Small intestine (tissue), 7 donors: ENCODE measurements around the gene ST3GAL3. TPM values are rescaled to one million over a fixed set of nuclear protein-coding genes. Genes with fewer than 3 reads are reported as not detected.

Experiments used
- DNase-seq, 2 donors: peaks; one replicate each; pipeline versions ENCODE4 v3.0.0 to v3.0.0-alpha.2; 2013
- FAIRE-seq: peaks from 2 replicates; lab custom pipeline; 2012; peaks lifted over from hg19 to GRCh38; lab: Jason Lieb, UNC
- H3K27ac ChIP-seq, 3 donors: one replicate each; pipeline ENCODE4 v1.5.1; 2013; ENCODE audit warnings: low read length in 2 of 3, mild to moderate bottlenecking in 2 of 3, control low read depth in 1 of 3, inconsistent platforms in 1 of 3, low read depth in 1 of 3, moderate library complexity in 1 of 3
- H3K27me3 ChIP-seq, 3 donors: one replicate each; pipeline ENCODE4 v1.6.1; 2013; ENCODE audit warnings: low read length in 3 of 3, inconsistent platforms in 1 of 3; ENCODE audit not compliant: control insufficient read depth in 3 of 3, insufficient read depth in 3 of 3
- H3K36me3 ChIP-seq, 3 donors: one replicate each; pipeline ENCODE4 v1.6.1; 2013; ENCODE audit warnings: low read length in 3 of 3, inconsistent platforms in 1 of 3, low read depth in 1 of 3, mild to moderate bottlenecking in 1 of 3, moderate library complexity in 1 of 3; ENCODE audit not compliant: control insufficient read depth in 3 of 3, insufficient read depth in 2 of 3
- H3K4me1 ChIP-seq, 3 donors: one replicate each; pipeline ENCODE4 v1.6.1; 2013; ENCODE audit warnings: low read length in 2 of 3, inconsistent platforms in 1 of 3, low read depth in 1 of 3, mild to moderate bottlenecking in 1 of 3, moderate library complexity in 1 of 3; ENCODE audit not compliant: control insufficient read depth in 3 of 3, insufficient read depth in 2 of 3
- H3K4me3 ChIP-seq, 3 donors: one replicate each; pipeline ENCODE4 v1.5.1; 2013; ENCODE audit warnings: low read length in 3 of 3, control low read depth in 1 of 3, inconsistent platforms in 1 of 3, low read depth in 1 of 3, mild to moderate bottlenecking in 1 of 3, moderate library complexity in 1 of 3
- H3K9me3 ChIP-seq, 2 donors: one replicate each; pipeline ENCODE4 v1.6.1; 2013; ENCODE audit warnings: low read depth in 1 of 2, low read length in 1 of 2; ENCODE audit not compliant: control insufficient read depth in 2 of 2, insufficient read depth in 1 of 2
- WGBS, 3 donors: extraction: QIAGEN DNeasy Blood & Tissue Kit; methylation state at CpG; one replicate each; pipeline ENCODE4 v1.1.7; 2013; 5-methylcytosine and 5-hydroxymethylcytosine counted together
- polyA plus RNA-seq, 4 donors: library from polyadenylated mRNA; stranded (reverse) in 3 of 4; unstranded in 1 of 4; fragments of 200-250 nt in 3 of 4; fragments of 120-200 nt in 1 of 4; gene quantifications; one replicate each; pipeline versions ENCODE4 v1.2.1 to v1.2.3, GENCODE V29; 2013
- donor health status: healthy with polysubstance abuse.
- donor health status: control.
- donor health status: control.
- donor health status: Bipolar disorder and iron deficiency.
- donor health status: healthy.

Gene ST3GAL3
- polyA plus RNA-seq, 4 donors = 1.1 to 5.4 (median 3.7) TPM

DNA sequence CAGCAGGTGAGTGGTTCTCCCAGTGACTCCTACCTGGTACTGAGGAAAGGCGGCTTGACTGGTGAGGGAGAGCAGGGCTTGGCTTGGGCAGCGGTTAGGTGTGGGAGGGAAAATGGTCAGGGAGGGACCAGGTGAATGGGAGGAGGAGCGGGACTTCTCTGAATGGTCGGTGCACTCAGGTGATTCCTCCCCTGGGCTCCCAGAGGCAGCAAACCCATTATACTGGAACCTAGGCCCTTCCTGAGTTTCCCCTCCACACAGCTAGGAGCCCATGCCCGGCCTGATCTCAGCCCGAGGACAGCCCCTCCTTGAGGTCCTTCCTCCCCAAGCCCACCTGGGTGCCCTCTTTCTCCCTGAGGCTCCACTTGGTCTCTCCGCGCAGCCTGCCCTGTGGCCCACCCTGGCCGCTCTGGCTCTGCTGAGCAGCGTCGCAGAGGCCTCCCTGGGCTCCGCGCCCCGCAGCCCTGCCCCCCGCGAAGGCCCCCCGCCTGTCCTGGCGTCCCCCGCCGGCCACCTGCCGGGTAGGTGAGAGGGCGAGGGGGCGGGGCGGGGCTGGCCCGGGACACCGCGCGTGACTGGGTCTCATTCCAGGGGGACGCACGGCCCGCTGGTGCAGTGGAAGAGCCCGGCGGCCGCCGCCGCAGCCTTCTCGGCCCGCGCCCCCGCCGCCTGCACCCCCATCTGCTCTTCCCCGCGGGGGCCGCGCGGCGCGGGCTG is 228.5 kb downstream of the ST3GAL3 start:
- DNase-seq (peak in 1 of 2 donors; percentile 37), FAIRE-seq (no peak)
- Histone ChIP-seq H3K36me3 (peaks cover 0 to 5% (median 0%) of the 10 kb centered on the region in 3 donors), H3K9me3 (no peaks in the 10 kb centered on the region), H3K27ac (no peak overlapping the region), H3K27me3 (peaks cover 0 to 24% (median 5%) of the 10 kb centered on the region in 3 donors), H3K4me3 (peak overlapping the region; percentile 14 to 47 (median 38)), H3K4me1 (peaks cover 0 to 34% (median 5%) of the 10 kb centered on the region in 3 donors)
- WGBS, 3 donors = 10 to 14% (median 12%) methylated on average over 30 to 48 of the region's 48 CpGs

DNA sequence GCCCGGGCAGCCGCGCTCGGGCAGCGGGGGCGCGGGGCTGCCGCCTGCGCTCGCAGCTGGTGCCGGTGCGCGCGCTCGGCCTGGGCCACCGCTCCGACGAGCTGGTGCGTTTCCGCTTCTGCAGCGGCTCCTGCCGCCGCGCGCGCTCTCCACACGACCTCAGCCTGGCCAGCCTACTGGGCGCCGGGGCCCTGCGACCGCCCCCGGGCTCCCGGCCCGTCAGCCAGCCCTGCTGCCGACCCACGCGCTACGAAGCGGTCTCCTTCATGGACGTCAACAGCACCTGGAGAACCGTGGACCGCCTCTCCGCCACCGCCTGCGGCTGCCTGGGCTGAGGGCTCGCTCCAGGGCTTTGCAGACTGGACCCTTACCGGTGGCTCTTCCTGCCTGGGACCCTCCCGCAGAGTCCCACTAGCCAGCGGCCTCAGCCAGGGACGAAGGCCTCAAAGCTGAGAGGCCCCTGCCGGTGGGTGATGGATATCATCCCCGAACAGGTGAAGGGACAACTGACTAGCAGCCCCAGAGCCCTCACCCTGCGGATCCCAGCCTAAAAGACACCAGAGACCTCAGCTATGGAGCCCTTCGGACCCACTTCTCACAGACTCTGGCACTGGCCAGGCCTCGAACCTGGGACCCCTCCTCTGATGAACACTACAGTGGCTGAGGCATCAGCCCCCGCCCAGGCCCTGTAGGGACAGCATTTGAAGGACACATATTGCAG is 229.3 kb downstream of the ST3GAL3 start:
- 7 to 12% (median 10%) methylated on average over 48 to 56 of the region's 56 CpGs for WGBS, 3 donors
- DNase-seq = peak; percentile 23 to 67
- peaks cover 0 to 24% (median 5%) of the 10 kb centered on the region in 3 donors for H3K27me3 ChIP-seq
- no peak for FAIRE-seq
- no peaks in the 10 kb centered on the region for H3K9me3 ChIP-seq
- peak overlapping the region; percentile 27 to 47 (median 31) for H3K4me3 ChIP-seq
- peaks cover 0 to 5% (median 0%) of the 10 kb centered on the region in 3 donors for H3K36me3 ChIP-seq
- H3K27ac ChIP-seq = no peak overlapping the region
- peaks cover 0 to 34% (median 5%) of the 10 kb centered on the region in 3 donors for H3K4me1 ChIP-seq

DNA sequence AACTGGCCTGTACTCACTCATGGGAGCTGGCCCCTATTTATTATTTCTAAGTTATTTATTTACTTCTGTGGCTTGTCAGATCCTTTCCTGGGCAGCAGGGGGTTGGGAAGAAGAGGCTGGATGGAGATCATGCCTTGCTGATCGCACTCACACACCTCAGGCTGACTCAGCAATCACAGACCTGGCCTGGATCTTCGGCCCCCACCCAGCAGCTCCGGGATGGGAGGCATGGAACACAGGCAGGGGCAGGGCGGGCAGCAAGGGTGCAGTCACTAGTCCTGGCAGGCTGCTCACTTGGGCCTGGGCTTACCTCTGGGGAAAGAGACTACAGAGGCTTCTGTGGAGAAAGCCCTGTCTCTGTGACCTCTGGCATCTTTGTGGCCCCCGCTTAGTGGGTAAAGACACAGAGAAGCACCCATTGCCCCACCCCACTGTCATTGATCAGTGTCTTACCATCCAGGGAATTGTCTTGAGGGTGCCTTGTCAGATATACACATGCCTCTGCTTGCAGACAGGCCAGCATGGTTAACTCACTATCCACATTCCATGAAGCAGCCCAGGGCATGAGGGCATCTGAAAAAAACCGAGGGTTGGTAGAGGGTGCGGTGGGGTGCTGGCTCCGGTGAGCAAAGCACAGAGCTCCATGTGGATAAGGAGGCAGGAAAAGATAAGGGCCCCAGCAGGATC is 230.0 kb downstream of the ST3GAL3 start:
- peaks cover 0 to 34% (median 5%) of the 10 kb centered on the region in 3 donors for H3K4me1 ChIP-seq
- H3K27ac ChIP-seq = no peak overlapping the region
- 74 to 86% (median 80%) methylated on average over 8 of the region's 8 CpGs for WGBS, 3 donors
- DNase-seq (no peak), FAIRE-seq (no peak)
- peaks cover 0 to 21% (median 5%) of the 10 kb centered on the region in 3 donors for H3K27me3 ChIP-seq
- no peak overlapping the region for H3K4me3 ChIP-seq
- peaks cover 0 to 5% (median 0%) of the 10 kb centered on the region in 3 donors for H3K36me3 ChIP-seq
- no peaks in the 10 kb centered on the region for H3K9me3 ChIP-seq

DNA sequence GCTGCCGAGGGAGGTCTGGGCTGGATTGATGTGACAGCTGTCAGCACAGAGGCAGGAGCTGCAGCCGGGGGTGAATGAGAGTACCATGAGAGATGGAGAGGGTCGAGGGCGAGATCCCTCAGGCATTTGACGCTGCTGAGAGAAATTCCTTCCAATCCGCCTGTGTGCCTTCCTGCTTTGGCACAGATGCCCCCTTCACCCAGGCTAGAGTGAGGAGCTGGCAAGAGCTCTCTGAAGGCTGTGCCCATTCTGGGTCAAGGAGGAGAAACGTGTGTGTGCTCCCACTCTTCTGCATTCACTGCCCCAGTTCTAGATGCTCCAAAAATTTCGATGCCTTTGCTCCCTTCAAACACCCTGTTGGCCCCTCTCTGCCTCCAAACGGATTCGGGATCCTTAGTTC is 231.0 kb downstream of the ST3GAL3 start:
- WGBS, 3 donors = 84 to 95% (median 94%) methylated on average over 10 of the region's 10 CpGs
- H3K4me1 ChIP-seq = peaks cover 0 to 28% (median 3%) of the 10 kb centered on the region in 3 donors
- peaks cover 0 to 14% (median 5%) of the 10 kb centered on the region in 3 donors for H3K27me3 ChIP-seq
- DNase-seq = no peak
- FAIRE-seq = no peak
- H3K4me3 ChIP-seq = no peak overlapping the region
- no peaks in the 10 kb centered on the region for H3K9me3 ChIP-seq
- peaks cover 0 to 5% (median 0%) of the 10 kb centered on the region in 3 donors for H3K36me3 ChIP-seq
- H3K27ac ChIP-seq = no peak overlapping the region

DNA sequence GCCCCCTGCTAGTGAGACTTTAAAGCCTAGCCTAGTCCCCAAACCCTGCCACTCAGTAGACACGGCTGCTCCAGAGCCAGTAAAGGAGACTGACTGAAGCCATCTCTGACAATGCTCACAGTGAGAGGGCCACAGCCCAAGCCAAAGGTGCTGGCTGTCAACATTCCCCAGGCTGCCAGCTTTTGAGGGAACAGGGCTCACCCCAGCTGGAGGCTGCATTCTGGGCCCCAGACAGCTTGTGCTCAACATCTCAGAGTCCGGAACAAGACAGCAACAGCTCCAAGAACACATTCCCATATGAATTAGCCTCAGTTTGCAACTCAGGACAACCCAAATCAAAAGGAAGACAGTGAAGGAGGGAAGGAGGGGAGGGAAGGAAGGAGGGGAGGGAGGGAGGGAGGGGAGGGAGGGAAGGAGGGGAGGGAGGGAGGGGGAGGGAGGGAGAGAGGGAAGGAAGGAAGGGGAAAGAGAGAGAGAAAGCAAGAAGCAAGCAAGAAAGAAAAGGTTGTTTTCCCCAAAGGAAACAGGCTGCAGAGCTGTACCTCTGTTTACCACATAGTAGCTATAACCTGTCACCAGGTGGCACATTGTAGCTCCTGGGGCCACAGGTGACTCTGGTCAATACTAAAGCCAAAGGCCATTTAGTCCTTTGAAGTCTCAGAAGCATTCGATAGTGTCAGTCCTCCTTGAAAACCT is 231.7 kb downstream of the ST3GAL3 start:
- Histone ChIP-seq H3K27ac (no peak overlapping the region), H3K27me3 (peaks cover 0 to 8% (median under 1%) of the 10 kb centered on the region in 3 donors), H3K4me3 (no peak overlapping the region), H3K4me1 (peaks cover 0 to 23% (median 2%) of the 10 kb centered on the region in 3 donors), H3K9me3 (no peaks in the 10 kb centered on the region), H3K36me3 (peaks cover 0 to 5% (median 2%) of the 10 kb centered on the region in 3 donors)
- FAIRE-seq (no peak), DNase-seq (no peak)
- 79 to 93% (median 90%) methylated on average over 3 of the region's 3 CpGs for WGBS, 3 donors

DNA sequence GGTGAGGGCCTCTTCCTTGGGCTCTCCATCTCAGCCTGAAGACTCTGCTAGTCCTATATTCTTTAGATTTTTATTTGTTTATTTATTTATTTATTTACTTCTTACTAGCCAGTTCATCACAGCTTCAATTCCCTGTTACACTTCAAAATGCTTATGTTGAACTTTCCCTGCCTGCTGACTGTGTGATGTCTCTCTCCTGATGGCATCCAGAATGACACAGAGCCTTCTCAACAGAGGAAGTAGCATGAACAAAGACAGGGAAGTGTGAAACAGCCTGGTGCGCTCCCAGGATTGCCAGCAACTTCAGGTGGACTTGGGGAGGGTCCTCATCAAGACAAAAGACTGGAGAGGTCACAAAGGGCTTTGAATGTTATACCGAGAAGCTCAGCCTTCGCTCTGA is 235.1 kb downstream of the ST3GAL3 start:
- Histone ChIP-seq H3K4me3 (no peak overlapping the region), H3K27ac (no peak overlapping the region), H3K27me3 (no peaks in the 10 kb centered on the region), H3K9me3 (no peaks in the 10 kb centered on the region), H3K36me3 (peaks cover 0 to 2% (median 2%) of the 10 kb centered on the region in 3 donors), H3K4me1 (peaks cover 0 to 5% (median 2%) of the 10 kb centered on the region in 3 donors)
- WGBS, 3 donors = 89 to 97% (median 97%) methylated on average over 3 of the region's 3 CpGs
- FAIRE-seq (no peak), DNase-seq (no peak)

DNA sequence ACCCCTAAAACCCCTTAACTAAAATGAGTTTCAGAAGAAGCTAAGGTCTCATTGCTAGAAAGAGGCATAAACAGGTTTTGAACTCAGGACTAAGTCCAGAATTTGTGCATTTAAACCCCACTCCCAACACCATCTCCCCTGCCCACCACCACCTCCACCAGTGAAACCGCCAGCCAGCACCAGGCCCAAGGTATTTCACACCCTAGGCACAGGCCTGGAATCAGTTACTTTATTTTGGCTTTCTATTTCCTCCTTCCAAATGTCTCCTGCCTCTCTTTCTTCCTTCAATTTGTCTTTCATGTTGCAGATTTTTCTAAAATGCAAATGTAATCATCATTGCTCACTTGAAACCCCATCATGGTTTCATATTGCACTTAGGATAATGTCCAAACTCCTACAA is 237.5 kb downstream of the ST3GAL3 start:
- H3K4me3 ChIP-seq = no peak overlapping the region
- FAIRE-seq (no peak), DNase-seq (no peak)
- H3K27me3 ChIP-seq = no peaks in the 10 kb centered on the region
- WGBS, 3 donors = 87 to 100% (median 96%) methylated on average over 1 of the region's 1 CpG
- H3K9me3 ChIP-seq = no peaks in the 10 kb centered on the region
- H3K4me1 ChIP-seq = peaks cover 0 to 19% (median 4%) of the 10 kb centered on the region in 3 donors
- peaks cover 0 to 11% (median 2%) of the 10 kb centered on the region in 3 donors for H3K36me3 ChIP-seq
- H3K27ac ChIP-seq = no peak overlapping the region
